Prostate gland (tissue), 2 donors: Measurements from ENCODE around the gene EMILIN1.
A peak's percentile ranks its signal among the peaks of the same experiment; 100 is the strongest.

ENCODE experiments used
- POLR2A ChIP-seq: fragments of 450-650 bp; IDR thresholded peaks from one replicate; pipeline ENCODE4 v1.6.1; 2016; ENCODE audit warnings: antibody characterized with exemption, mild to moderate bottlenecking
- POLR2AphosphoS5 ChIP-seq: sonication (generic); formaldehyde crosslinking; IDR thresholded peaks from one replicate; pipeline ENCODE4 v1.6.1; 2017; ENCODE audit warnings: antibody characterized with exemption
- TF ChIP-seq, protein P1 (sequence below), 4 experiments: fragments of 200-600 bp in 2 of 4; fragments of 450-650 bp in 2 of 4; sonication (generic) in 2 of 4; IDR thresholded peaks; 1 replicate in 3 of 4; 2 replicates in 1 of 4; pipeline ENCODE4 v1.5.1; 2016 to 2019; ENCODE audit warnings: antibody characterized with exemption in 4 of 4, mild to moderate bottlenecking in 2 of 4, moderate library complexity in 2 of 4

DNA sequence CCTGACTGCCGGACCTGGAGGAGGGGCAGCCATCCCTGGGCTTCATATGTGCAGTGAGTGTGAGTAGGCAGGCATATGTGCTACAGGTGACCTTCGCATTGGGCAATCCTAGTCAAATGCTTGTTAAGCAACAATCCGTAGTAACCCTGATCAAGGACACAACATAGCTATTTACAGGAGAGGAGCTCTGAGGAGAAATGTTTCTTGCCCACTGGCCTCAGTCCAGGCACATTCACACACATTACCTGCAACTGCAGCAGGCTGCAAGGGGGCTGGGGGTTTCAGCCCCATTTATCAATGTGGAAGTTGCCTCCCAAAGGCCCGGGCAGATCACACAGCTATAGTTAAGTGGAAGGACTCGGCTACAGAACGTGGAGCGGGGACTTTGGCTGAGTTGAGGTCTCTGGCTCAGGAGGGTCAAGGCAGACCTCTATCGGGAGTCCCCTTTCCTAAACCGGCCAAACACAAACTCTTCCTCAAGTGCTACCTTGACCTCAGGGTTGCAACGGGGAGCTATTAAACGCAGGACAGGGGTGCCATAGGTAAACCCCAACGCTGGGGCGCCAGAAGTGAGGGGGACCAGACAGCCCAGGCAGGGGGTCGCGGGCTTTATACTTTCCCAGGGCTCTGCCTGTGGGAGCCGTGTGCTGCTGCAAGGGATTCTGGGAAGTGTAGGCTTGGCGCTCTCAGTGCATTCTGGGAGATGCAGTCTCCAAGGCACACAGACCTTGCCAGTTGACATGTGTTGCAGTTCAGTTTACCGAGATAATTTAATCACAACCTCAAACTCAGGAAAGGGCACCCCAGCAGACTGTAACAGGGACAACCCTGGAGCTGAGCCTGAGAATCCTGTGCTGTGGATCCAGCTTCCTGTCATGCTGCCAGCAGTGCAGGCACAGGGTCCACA is 17.6 kb downstream of the EMILIN1 start:
- TF ChIP-seq POLR2AphosphoS5: peak; percentile 72
- TF ChIP-seq, protein P1, sequence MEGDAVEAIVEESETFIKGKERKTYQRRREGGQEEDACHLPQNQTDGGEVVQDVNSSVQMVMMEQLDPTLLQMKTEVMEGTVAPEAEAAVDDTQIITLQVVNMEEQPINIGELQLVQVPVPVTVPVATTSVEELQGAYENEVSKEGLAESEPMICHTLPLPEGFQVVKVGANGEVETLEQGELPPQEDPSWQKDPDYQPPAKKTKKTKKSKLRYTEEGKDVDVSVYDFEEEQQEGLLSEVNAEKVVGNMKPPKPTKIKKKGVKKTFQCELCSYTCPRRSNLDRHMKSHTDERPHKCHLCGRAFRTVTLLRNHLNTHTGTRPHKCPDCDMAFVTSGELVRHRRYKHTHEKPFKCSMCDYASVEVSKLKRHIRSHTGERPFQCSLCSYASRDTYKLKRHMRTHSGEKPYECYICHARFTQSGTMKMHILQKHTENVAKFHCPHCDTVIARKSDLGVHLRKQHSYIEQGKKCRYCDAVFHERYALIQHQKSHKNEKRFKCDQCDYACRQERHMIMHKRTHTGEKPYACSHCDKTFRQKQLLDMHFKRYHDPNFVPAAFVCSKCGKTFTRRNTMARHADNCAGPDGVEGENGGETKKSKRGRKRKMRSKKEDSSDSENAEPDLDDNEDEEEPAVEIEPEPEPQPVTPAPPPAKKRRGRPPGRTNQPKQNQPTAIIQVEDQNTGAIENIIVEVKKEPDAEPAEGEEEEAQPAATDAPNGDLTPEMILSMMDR (IDR thresholded peaks at IDR 0.05): no peak
- TF ChIP-seq POLR2A: no peak
